ENCODE measurements around the gene MAP4.

Gene MAP4

DNA sequence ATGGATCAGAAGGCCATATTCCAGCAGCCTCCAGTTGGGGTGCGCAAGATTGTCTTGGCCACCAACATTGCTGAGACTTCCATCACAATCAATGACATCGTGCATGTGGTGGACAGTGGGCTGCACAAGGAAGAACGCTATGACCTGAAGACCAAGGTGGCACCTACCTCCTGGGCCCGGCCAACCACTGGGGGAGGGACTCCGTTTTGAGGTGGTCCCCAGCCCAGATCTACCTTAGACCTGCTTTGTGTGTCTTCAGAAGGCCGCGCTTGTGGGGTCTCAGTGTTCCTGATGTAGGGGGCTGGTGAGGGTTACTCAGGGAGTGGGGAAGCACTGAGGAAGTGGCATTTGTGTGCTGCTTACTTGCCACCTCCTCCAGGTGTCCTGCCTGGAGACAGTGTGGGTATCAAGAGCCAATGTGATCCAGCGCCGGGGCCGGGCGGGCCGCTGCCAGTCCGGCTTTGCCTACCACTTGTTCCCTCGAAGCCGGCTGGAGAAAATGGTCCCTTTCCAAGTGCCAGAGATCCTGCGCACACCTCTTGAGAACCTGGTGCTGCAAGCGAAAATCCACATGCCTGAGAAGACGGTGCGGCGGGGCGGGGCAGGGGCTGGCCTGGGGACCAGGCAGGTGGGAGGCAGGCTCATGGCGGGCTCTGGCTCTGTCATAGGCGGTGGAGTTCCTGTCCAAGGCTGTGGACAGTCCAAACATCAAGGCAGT, 168.3 kb downstream of the MAP4 start:
- TF ChIP-seq GATA2 (IDR thresholded peaks at IDR 0.05; ENCODE audit: low read depth, low read length) (no peak), GATA3 (IDR thresholded peaks at IDR 0.05; ENCODE audit: low read depth, low read length) (no peak)

DNA sequence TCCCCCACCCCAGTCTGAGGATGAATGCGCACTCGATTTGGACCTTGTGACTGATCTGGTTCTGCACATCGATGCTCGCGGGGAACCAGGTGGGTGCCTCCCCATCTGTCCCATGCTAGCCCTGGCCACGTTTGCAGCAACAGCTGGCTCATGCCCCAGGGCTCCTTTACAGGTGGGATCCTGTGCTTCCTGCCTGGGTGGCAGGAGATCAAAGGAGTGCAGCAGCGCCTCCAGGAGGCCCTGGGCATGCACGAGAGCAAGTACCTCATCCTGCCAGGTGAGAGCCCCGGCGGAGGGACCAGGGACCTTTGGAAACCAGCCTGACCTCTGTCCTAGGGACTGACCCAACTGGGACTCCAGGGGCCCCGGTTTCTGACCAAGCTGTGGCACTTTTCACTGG, 169.0 kb downstream of the MAP4 start:
- no peak for TF ChIP-seq GATA3 (IDR thresholded peaks at IDR 0.05; ENCODE audit: low read depth, low read length)

DNA sequence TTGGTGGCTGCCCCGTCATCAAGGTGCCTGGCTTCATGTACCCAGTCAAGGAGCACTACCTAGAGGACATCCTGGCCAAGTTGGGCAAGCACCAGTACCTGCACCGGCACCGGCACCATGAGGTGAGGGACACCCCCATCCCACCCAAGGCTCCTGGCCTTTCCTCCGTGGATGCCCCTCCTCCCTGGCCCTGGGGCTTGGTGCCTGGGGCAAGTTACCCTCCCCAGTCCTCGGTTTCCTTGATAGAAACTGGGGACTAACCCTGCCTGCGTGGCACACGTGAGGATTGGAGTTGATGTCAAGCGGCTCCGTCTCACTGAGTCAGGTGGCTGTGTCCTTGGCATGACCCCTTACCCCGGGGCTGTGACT, 169.4 kb downstream of the MAP4 start:
- TF ChIP-seq GATA2 (IDR thresholded peaks at IDR 0.05; ENCODE audit: low read depth, low read length) (no peak), GATA3 (IDR thresholded peaks at IDR 0.05; ENCODE audit: low read depth, low read length) (no peak)

DNA sequence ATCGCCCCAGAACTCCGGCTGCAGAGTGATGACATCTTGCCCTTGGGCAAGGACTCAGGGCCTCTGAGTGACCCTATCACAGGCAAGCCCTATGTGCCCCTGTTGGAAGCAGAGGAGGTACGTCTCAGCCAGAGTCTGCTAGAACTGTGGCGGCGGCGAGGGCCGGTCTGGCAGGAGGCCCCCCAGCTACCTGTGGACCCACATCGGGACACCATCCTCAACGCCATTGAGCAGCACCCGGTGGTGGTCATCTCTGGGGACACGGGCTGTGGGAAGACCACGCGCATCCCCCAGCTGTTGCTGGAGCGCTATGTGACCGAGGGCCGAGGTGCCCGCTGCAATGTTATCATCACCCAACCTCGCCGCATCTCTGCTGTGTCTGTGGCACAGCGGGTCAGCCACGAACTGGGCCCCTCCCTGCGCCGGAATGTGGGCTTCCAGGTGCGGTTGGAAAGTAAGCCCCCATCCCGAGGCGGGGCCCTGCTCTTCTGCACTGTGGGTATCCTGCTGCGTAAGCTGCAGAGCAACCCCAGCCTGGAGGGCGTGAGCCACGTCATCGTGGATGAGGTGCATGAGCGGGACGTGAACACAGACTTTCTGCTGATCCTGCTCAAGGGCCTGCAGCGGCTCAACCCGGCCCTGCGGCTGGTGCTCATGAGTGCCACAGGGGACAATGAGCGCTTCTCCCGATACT, 169.9 kb downstream of the MAP4 start:
- TF ChIP-seq GATA2 (IDR thresholded peaks at IDR 0.05; ENCODE audit: low read depth, low read length) (no peak), GATA3 (IDR thresholded peaks at IDR 0.05; ENCODE audit: low read depth, low read length) (no peak)

DNA sequence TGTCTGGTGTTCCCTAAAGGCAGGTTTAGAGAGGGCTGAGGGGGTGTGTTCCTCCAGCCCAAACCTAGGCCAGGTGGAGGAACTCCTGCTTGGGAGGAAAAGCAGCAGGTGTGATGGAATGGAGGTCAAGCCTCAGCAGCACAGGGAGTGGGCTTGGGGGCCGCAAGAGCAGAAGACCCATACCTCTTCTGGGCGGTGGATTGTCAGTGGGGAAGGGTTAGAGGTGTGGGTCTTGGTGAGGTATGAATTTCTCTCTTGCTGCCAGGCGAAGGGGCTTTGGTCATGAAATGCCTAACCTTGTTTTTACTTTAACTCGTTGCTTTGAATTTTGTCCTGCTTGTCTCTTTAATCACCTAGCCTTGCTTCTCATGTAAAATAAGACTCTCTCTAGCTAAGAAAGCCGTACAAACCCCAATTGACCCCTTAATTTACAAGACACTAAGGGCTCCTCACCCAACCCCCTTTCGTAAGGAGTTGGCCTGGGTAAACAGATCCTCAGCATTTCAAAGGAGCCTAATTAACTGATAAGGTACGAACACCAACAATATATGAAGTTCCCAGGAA, 174.3 kb downstream of the MAP4 start:
- TF ChIP-seq GATA2 (IDR thresholded peaks at IDR 0.05; ENCODE audit: low read depth, low read length) = no peak
- no peak for TF ChIP-seq GATA3 (IDR thresholded peaks at IDR 0.05; ENCODE audit: low read depth, low read length)

DNA sequence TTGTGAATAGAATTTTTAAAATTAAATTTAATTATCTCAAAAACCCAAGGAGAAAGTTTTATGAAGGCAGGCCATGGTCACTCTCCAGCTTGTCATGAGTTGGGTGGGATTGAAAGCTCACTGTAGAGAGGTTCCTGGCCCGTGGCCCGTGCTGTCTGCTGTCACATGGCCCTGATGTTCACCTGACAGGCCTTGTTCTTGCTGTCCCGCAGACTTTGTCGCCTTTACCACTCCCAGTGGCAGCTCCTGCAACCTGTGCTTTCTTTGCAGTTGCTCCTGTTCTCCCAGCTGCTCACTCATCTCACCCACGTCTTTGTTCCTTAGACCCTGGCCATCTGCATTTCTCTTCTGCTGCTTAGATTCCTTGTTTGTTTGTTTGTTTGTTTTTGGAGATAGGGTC, 177.7 kb downstream of the MAP4 start:
- no peak for TF ChIP-seq GATA3 (IDR thresholded peaks at IDR 0.05; ENCODE audit: low read depth, low read length)
- no peak for TF ChIP-seq GATA2 (IDR thresholded peaks at IDR 0.05; ENCODE audit: low read depth, low read length)

DNA sequence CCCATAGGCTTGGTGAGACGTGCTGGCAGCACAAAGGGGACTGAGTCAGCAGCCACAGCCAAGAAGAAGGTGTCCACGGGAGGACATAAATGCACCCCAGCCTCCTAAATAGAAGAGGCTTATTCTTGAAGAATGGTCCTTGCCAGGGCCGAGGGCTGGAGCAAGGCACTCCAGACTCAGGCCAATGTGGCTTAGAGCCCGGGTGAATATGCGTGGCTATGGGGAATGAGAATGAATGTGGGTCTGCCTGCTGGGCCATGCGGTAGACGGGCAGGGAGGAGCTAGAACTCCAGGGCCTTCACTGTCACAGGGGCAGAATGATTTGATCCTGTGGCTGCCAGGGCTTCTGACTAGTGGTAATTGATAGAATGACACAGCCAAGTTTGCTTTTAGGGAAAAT, 179.2 kb downstream of the MAP4 start:
- no peak for TF ChIP-seq GATA2 (IDR thresholded peaks at IDR 0.05; ENCODE audit: low read depth, low read length)
- TF ChIP-seq GATA3 (IDR thresholded peaks at IDR 0.05; ENCODE audit: low read depth, low read length) = no peak

DNA sequence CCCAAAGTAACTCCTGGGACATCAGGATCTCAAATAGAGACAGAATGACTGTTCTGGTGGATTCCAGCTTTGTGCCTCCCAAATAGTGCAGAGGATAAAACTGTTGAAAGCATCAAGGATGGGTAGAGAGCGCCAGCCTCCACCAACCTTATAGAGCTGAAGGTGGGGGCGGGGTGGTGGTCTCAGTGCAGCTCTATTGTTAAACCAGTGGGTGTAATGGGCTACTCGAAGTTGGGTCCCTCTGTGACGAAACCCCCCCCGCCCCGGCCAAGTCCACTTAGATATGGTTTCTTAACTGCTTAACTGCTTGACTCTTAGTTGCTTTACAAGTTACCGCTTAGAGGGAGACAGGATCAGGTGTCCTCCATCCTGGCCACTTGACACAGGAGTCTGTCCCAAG, 190.6 kb downstream of the MAP4 start:
- TF ChIP-seq GATA3 (IDR thresholded peaks at IDR 0.05; ENCODE audit: low read depth, low read length) (no peak), GATA2 (IDR thresholded peaks at IDR 0.05; ENCODE audit: low read depth, low read length) (no peak)

DNA sequence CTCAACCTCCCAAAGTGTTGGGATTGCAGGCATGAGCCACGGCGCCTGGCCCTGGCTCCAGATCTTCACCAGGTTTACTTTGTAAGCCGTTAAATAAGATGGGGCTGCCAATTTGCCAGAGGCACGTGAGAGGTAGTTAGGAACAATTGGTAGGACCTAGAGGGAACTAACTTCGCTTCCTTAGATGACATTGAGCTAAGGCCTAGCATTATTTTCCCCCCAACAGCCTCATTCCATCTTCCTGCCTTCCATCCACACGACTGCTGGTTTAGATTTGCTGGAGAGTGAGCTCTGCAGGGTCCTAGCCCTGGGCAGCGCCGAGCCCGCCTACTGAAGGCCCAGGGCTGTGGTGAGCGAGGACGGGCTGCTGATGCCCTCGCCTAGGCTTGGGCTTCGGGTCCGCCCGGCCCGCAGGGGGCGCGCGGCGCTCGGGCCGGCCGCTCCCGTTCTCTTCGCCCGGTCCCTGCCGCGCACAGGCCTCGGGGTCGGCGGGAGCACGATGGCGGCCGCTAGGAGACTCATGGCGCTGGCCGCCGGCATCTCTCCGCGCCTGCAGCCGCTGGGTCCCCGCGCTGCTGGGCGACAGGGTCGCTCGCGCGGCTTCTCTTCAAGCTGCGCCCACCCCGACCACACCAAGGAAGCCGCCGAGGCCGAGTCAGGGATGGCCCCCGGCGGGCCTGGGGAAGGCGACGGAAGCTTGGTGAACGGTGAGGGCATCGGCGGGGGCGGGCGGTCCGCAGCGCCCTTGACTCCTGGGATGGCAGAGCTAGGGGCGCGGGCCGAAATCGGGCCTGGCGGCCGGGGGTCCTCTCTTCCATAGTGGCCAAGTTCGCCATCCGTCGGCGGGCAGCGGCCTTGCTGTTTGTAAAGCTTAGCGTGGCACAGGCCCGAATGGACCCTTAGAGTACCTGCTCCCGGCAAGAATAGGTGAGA, 191.4 kb downstream of the MAP4 start:
- no peak for TF ChIP-seq GATA2 (IDR thresholded peaks at IDR 0.05; ENCODE audit: low read depth, low read length)
- TF ChIP-seq GATA3 (IDR thresholded peaks at IDR 0.05; ENCODE audit: low read depth, low read length) = no peak

DNA sequence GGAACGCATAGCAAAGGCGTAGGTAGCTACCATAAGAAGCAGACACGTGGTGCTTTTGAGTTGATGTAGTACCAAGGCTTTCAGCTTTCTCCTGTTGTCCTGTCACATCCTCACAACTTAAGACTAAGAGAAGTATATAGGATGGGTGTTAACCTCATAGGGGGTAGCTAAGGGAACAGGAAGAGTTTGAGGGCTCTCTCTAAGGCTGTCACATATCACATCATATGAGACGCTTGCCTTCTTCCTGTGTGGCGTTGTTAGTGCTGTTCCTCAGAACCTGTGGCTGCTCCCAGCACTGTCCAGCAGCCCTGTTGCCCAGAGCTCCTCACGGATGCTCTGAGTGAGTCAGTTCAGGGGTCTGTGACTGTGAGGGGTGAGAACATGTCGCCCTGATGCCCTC, 198.6 kb downstream of the MAP4 start:
- no peak for TF ChIP-seq GATA2 (IDR thresholded peaks at IDR 0.05; ENCODE audit: low read depth, low read length)
- TF ChIP-seq GATA3 (IDR thresholded peaks at IDR 0.05; ENCODE audit: low read depth, low read length) = no peak

DNA sequence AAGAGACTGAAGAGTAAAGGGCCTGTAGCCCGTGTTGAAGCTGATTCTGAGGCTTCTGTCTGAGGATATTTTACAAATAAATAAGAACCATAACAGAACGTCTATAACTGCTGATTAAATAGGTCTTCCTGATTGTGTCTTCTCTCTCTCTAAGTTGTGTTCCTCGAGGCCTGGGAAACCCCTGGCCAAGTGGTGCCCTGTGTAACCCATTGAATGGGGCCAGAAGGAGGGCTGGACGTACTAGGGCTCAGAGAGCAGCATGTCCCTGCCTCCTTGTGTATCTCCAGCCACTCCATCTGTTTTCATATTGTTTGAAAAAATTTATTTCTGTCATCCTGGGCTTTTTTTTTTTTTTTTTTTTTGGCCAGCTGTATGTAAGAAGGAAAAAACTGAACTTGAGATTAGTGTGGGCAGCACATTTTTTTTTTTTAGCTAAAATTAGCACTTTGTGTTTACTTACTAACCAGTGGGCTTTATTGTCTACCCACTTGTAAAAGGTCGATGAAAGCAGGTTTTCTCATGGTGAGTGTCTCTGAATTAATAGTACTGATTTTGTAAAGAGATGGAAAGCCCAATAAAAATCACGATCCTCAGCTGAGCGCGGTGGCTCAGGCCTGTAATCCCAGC, 202.6 kb downstream of the MAP4 start:
- TF ChIP-seq GATA3 (IDR thresholded peaks at IDR 0.05; ENCODE audit: low read depth, low read length) (no peak), GATA2 (IDR thresholded peaks at IDR 0.05; ENCODE audit: low read depth, low read length) (no peak)

DNA sequence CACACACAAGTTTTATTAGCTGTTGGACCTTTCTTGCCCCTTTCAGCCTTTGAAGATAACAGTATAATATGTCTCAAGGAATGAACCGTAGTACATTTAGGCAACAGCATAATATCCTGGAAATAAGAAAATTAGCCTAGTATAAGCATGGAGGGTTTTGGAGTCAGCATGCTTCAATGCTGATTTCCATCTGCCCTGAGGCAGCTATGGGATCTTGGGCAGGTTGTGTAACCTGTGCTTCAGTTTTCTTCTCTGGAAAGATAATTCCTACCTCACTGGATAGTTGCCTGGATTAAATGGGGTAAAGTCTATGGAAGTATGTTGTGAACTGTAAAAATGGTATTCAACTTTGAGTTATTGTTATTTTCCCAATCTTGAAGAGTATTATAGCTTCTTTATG, 211.6 kb downstream of the MAP4 start:
- TF ChIP-seq GATA2 (IDR thresholded peaks at IDR 0.05; ENCODE audit: low read depth, low read length) (no peak), GATA3 (IDR thresholded peaks at IDR 0.05; ENCODE audit: low read depth, low read length) (no peak)

DNA sequence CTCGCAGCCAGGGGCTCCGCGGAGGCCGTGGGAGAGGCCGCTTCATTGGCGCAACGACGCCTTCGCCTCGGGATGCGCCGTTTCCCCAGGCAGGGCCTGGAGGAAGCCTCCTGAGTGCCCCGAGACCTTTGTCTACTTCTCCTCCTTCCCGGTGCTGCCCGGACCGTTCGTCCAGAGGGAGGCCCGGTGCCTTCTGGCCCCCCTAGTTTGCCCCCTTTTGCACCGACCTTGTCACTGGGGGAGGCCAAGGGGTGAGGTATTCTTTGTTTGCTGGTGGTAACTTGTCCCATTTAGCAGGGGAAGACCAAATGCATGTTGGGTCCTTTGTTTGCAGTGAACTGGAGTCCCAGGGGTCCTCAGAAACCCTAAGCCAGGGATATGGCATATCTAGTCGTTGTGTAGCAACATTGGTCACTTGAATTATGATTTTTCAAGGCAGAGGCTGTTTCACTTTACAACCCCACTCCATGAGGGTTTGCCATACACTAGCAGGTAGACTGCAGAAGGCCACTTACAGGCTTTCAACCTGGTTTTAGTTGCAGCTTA, 212.7 kb downstream of the MAP4 start:
- no peak for TF ChIP-seq GATA2 (IDR thresholded peaks at IDR 0.05; ENCODE audit: low read depth, low read length)
- no peak for TF ChIP-seq GATA3 (IDR thresholded peaks at IDR 0.05; ENCODE audit: low read depth, low read length)
